Uterus (tissue), 2 donors: ENCODE data around the gene CASTOR1.

ENCODE experiments used
- POLR2A ChIP-seq, 2 donors: fragments of 450-650 bp; IDR thresholded peaks; one replicate each; pipeline ENCODE4 v1.6.1; 2016; ENCODE audit warnings: antibody characterized with exemption in 2 of 2, mild to moderate bottlenecking in 1 of 2, moderate library complexity in 1 of 2
- TF ChIP-seq, protein P1 (sequence below), 4 experiments: fragments of 200-600 bp in 2 of 4; fragments of 450-650 bp in 2 of 4; sonication (generic) in 2 of 4; IDR thresholded peaks; one replicate each; pipeline ENCODE4 v1.5.1; 2016 to 2019; ENCODE audit warnings: antibody characterized with exemption in 4 of 4, mild to moderate bottlenecking in 2 of 4, moderate library complexity in 1 of 4

- no peak for TF ChIP-seq POLR2A (IDR thresholded peaks at IDR 0.05)
- TF ChIP-seq, protein P1, sequence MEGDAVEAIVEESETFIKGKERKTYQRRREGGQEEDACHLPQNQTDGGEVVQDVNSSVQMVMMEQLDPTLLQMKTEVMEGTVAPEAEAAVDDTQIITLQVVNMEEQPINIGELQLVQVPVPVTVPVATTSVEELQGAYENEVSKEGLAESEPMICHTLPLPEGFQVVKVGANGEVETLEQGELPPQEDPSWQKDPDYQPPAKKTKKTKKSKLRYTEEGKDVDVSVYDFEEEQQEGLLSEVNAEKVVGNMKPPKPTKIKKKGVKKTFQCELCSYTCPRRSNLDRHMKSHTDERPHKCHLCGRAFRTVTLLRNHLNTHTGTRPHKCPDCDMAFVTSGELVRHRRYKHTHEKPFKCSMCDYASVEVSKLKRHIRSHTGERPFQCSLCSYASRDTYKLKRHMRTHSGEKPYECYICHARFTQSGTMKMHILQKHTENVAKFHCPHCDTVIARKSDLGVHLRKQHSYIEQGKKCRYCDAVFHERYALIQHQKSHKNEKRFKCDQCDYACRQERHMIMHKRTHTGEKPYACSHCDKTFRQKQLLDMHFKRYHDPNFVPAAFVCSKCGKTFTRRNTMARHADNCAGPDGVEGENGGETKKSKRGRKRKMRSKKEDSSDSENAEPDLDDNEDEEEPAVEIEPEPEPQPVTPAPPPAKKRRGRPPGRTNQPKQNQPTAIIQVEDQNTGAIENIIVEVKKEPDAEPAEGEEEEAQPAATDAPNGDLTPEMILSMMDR (IDR thresholded peaks at IDR 0.05): no peak
Observed at GRCh38 chr22:30254314-30254713, 35.0 kb downstream of the CASTOR1 start.
